Stomach (tissue), 4 donors: Measurements from ENCODE around the gene SPARCL1.

Source experiments
- POLR2A ChIP-seq, 4 donors: fragments of 450-650 bp; IDR thresholded peaks; one replicate each; pipeline ENCODE4 v1.6.1; 2016; ENCODE audit warnings: antibody characterized with exemption in 4 of 4, control low read depth in 2 of 4, mild to moderate bottlenecking in 1 of 4, moderate library complexity in 1 of 4
- POLR2AphosphoS5 ChIP-seq, 3 donors: sonication (generic); formaldehyde crosslinking; IDR thresholded peaks; one replicate each; pipeline ENCODE4 v1.6.1; 2016; ENCODE audit warnings: antibody characterized with exemption in 3 of 3
- TF ChIP-seq, protein P1 (sequence below), 7 experiments: fragments of 450-650 bp in 4 of 7; fragments of 200-600 bp in 3 of 7; sonication (generic) in 3 of 7; IDR thresholded peaks; one replicate each; pipeline ENCODE4 v1.5.1; 2016 to 2019; ENCODE audit warnings: antibody characterized with exemption in 7 of 7, control low read depth in 2 of 7, mild to moderate bottlenecking in 1 of 7

DNA sequence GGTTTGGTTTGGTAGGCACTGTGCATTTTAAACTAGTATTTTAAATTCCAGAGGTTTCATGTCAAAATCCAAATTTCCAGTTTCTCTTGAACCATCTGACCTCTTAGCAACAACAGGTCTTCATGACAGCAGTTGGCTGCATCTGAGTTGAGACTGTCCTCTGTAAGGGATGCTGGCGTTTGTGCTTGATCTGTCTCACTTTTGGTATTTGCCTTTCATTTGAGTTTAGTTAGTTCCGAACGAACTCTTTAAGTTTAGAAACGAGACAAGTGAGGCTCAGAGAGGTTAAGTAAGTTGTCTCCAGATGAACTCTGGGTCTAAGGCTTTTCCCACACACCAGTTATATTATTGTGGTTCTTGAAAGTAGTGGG lies 29.1 kb downstream of the SPARCL1 start:
- TF ChIP-seq, protein P1, sequence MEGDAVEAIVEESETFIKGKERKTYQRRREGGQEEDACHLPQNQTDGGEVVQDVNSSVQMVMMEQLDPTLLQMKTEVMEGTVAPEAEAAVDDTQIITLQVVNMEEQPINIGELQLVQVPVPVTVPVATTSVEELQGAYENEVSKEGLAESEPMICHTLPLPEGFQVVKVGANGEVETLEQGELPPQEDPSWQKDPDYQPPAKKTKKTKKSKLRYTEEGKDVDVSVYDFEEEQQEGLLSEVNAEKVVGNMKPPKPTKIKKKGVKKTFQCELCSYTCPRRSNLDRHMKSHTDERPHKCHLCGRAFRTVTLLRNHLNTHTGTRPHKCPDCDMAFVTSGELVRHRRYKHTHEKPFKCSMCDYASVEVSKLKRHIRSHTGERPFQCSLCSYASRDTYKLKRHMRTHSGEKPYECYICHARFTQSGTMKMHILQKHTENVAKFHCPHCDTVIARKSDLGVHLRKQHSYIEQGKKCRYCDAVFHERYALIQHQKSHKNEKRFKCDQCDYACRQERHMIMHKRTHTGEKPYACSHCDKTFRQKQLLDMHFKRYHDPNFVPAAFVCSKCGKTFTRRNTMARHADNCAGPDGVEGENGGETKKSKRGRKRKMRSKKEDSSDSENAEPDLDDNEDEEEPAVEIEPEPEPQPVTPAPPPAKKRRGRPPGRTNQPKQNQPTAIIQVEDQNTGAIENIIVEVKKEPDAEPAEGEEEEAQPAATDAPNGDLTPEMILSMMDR (IDR thresholded peaks at IDR 0.05) = no peak
- TF ChIP-seq POLR2AphosphoS5 (IDR thresholded peaks at IDR 0.05) (no peak), POLR2A (IDR thresholded peaks at IDR 0.05) (no peak)
